HepG2 (cell line): ENCODE data around the gene ASB16. TPM values are rescaled to one million over a fixed set of nuclear protein-coding genes. Genes with fewer than 3 reads are reported as not detected.

ENCODE experiments used
- ADNP ChIP-seq: sonication (generic); formaldehyde crosslinking; IDR thresholded peaks from 2 replicates; pipeline ENCODE4 v1.4.0; 2020; ENCODE audit warnings: missing genetic modification reagents
- AFF4 ChIP-seq: sonication (generic); formaldehyde crosslinking; IDR thresholded peaks from 2 replicates; pipeline ENCODE4 v1.4.0; 2020; ENCODE audit warnings: missing genetic modification reagents
- CSRNP1 ChIP-seq: sonication (generic); formaldehyde crosslinking; IDR thresholded peaks from 2 replicates; pipeline ENCODE4 v1.8.1; 2023; ENCODE audit warnings: mild to moderate bottlenecking, missing genetic modification reagents
- DMTF1 ChIP-seq: sonication (generic); formaldehyde crosslinking; IDR thresholded peaks from 2 replicates; pipeline ENCODE4 v1.4.0; 2020; ENCODE audit warnings: mild to moderate bottlenecking, missing genetic modification reagents
- EEA1 ChIP-seq: sonication (generic); formaldehyde crosslinking; IDR thresholded peaks from 2 replicates; pipeline ENCODE4 v1.5.1; 2020; ENCODE audit warnings: mild to moderate bottlenecking, missing genetic modification reagents, borderline replicate concordance
- FOXM1 ChIP-seq: sonication (generic); formaldehyde crosslinking; IDR thresholded peaks from 2 replicates; pipeline ENCODE4 v1.5.0; 2020; ENCODE audit warnings: missing genetic modification reagents
- GLI4 ChIP-seq: sonication (generic); formaldehyde crosslinking; IDR thresholded peaks from 2 replicates; pipeline ENCODE4 v1.5.1; 2020; ENCODE audit warnings: missing genetic modification reagents, mild to moderate bottlenecking, moderate library complexity, borderline replicate concordance
- NCOA5 ChIP-seq: sonication (generic); formaldehyde crosslinking; IDR thresholded peaks from 2 replicates; pipeline ENCODE4 v1.4.0; 2020; ENCODE audit warnings: missing genetic modification reagents
- PRPF4 ChIP-seq: fragments of 200-400 bp; formaldehyde crosslinking; IDR thresholded peaks from 2 replicates; pipeline ENCODE4 v1.6.1; 2016; ENCODE audit warnings: low read length, low read depth; ENCODE audit not compliant: poor library complexity, severe bottlenecking
- SRSF9 ChIP-seq: fragments of 200-400 bp; formaldehyde crosslinking; IDR thresholded peaks from 2 replicates; pipeline ENCODE4 v1.6.1; 2018; ENCODE audit warnings: borderline replicate concordance, mild to moderate bottlenecking, low read depth, low read length; ENCODE audit not compliant: insufficient read depth, poor library complexity, severe bottlenecking
- STAG1 ChIP-seq: sonication (generic); formaldehyde crosslinking; IDR thresholded peaks from 2 replicates; pipeline ENCODE4 v1.4.0; 2020; ENCODE audit warnings: missing genetic modification reagents
- TRIM24 ChIP-seq: sonication (generic); formaldehyde crosslinking; IDR thresholded peaks from 2 replicates; pipeline ENCODE4 v1.8.0; 2022; ENCODE audit warnings: mild to moderate bottlenecking, missing genetic modification reagents
- ZBTB14 ChIP-seq: sonication (generic); formaldehyde crosslinking; IDR thresholded peaks from 2 replicates; pipeline ENCODE4 v1.4.0; 2020; ENCODE audit warnings: missing genetic modification reagents
- ZKSCAN8 ChIP-seq: IDR thresholded peaks from 2 replicates; pipeline ENCODE4 v1.6.1; 2016; ENCODE audit warnings: borderline replicate concordance, missing genetic modification reagents, missing compliant biosample characterization
- ZNF256 ChIP-seq: sonication (generic); formaldehyde crosslinking; conservative IDR thresholded peaks from 2 replicates; pipeline ENCODE4 v1.4.0; 2020; ENCODE audit warnings: missing genetic modification reagents
- ZNF382 ChIP-seq: sonication (generic); formaldehyde crosslinking; IDR thresholded peaks from 2 replicates; pipeline ENCODE4 v1.5.0; 2020; ENCODE audit warnings: missing genetic modification reagents, mild to moderate bottlenecking, borderline replicate concordance
- ZNF644 ChIP-seq: IDR thresholded peaks from 2 replicates; pipeline ENCODE4 v1.6.1; 2016; ENCODE audit warnings: low read depth
- ZNF792 ChIP-seq: IDR thresholded peaks from 2 replicates; pipeline ENCODE4 v1.6.1; 2016
- ZNF816 ChIP-seq: sonication (generic); formaldehyde crosslinking; IDR thresholded peaks from 2 replicates; pipeline ENCODE4 v1.8.0; 2022; ENCODE audit warnings: missing genetic modification reagents, mild to moderate bottlenecking, borderline replicate concordance
- ZNF891 ChIP-seq: sonication (generic); formaldehyde crosslinking; IDR thresholded peaks from 2 replicates; pipeline ENCODE4 v1.5.0; 2020; ENCODE audit warnings: mild to moderate bottlenecking, missing genetic modification reagents
- ZSCAN31 ChIP-seq: sonication (generic); formaldehyde crosslinking; IDR thresholded peaks from 2 replicates; pipeline ENCODE4 v1.5.0; 2020; ENCODE audit warnings: low read depth, mild to moderate bottlenecking, missing genetic modification reagents
- polyA plus RNA-seq, 8 experiments: library from polyadenylated mRNA; depleted of rRNA in 3 of 8; stranded (reverse) in 7 of 8; unstranded in 1 of 8; fragments of >200 nt; fragmentation: Illumina TruSeq in 4 of 8; extraction: Trizol in 4 of 8; gene quantifications; 2 replicates each; pipeline versions ENCODE4 v1.2.1 to v1.2.3, GENCODE V29; 2011 to 2016; ENCODE audit warnings: low read depth in 4 of 8, missing spikeins in 1 of 8, mixed read lengths in 1 of 8; ENCODE audit not compliant: insufficient read depth in 1 of 8
- total RNA-seq, 5 experiments: library from RNA; depleted of rRNA; stranded (reverse); fragments of >200 nt; fragmentation: Illumina TruSeq; extraction: Trizol; gene quantifications; 2 replicates each; pipeline ENCODE4 v1.2.3, GENCODE V29; 2016; ENCODE audit warnings: low read depth in 1 of 5

The ASB16 gene
- total and polyA plus RNA-seq, 2 of the 13 experiments (the other 11 are each of a cell fraction or from before 2014, with no cell fraction given): 0.07 TPM; not detected in 1

- TF ChIP-seq NCOA5 (no peak), ZKSCAN8 (no peak), AFF4 (no peak), FOXM1 (CRISPR knock-in tag) (no peak), ZSCAN31 (CRISPR knock-in tag) (no peak), ZNF792 (CRISPR knock-in tag) (peak; percentile 44; the same call in 1 of the 2 replicates), DMTF1 (no peak), ZNF644 (CRISPR knock-in tag) (no peak), EEA1 (CRISPR knock-in tag) (no peak), ZNF816 (CRISPR knock-in tag) (no peak), ZNF256 (CRISPR knock-in tag) (no peak; the same call in 1 of the 2 replicates), ZNF891 (CRISPR knock-in tag) (peak; percentile 53; the same call in 1 of the 2 replicates), CSRNP1 (CRISPR knock-in tag) (no peak; the same call in 1 of the 2 replicates), PRPF4 (no peak), TRIM24 (CRISPR knock-in tag) (no peak), ADNP (CRISPR knock-in tag) (no peak), ZNF382 (no peak), SRSF9 (no peak), GLI4 (no peak), ZBTB14 (CRISPR knock-in tag) (no peak), STAG1 (CRISPR knock-in tag) (no peak)
Measured at GRCh38 chr17:44221084-44221861, 50.8 kb downstream of the ASB16 start (continued).
